Loucy (cell line): ENCODE results near the gene BOD1L1.

Source experiments
- EZH2phosphoT487 ChIP-seq: fragments of 200-600 bp; IDR thresholded peaks from 2 replicates; pipeline ENCODE4 v1.6.1; 2018; ENCODE audit warnings: antibody characterized with exemption, mild to moderate bottlenecking, moderate library complexity, borderline replicate concordance
- TF ChIP-seq, protein P1 (sequence below): fragments of 200-600 bp; sonication (generic); conservative IDR thresholded peaks from 2 replicates; pipeline ENCODE4 v1.5.1; 2014; ENCODE audit warnings: mild to moderate bottlenecking, antibody characterized with exemption, low read length

DNA sequence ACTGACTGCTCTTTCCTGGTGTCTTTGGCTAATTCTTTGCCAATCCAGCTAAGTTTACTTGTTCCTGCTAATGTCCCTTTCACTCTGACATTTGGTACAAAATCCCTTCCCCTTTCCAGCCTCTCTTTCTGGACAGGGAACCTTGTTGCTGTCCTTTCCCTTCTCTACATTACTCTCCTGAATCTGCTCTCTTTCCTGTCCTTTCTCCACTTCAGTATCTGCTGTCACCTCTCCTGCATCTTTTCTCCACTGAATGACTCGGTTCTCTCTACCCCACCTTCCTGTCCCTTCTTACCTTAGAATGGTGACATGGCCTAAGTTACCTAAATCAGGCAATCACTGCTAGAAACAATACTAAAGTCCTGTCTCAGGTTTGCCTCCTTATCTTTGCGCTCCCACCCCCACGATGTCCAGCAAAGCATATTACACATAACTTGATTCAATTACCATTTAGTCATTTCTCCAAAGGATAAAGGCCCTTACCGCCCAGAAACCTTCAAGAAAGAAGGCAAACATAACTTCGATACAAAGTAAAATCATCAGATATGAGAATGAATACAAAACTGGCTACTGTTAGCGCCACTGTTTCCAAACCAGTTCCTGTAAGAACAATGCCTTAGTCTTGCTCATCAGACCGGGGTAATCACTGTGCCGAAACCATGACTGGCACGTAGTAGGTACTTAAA lies 890 bp downstream of the BOD1L1 start:
- TF ChIP-seq, protein P1, sequence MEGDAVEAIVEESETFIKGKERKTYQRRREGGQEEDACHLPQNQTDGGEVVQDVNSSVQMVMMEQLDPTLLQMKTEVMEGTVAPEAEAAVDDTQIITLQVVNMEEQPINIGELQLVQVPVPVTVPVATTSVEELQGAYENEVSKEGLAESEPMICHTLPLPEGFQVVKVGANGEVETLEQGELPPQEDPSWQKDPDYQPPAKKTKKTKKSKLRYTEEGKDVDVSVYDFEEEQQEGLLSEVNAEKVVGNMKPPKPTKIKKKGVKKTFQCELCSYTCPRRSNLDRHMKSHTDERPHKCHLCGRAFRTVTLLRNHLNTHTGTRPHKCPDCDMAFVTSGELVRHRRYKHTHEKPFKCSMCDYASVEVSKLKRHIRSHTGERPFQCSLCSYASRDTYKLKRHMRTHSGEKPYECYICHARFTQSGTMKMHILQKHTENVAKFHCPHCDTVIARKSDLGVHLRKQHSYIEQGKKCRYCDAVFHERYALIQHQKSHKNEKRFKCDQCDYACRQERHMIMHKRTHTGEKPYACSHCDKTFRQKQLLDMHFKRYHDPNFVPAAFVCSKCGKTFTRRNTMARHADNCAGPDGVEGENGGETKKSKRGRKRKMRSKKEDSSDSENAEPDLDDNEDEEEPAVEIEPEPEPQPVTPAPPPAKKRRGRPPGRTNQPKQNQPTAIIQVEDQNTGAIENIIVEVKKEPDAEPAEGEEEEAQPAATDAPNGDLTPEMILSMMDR: no peak
- TF ChIP-seq EZH2phosphoT487: no peak
